A549 (cell line): ENCODE measurements around the gene NFIA. TPM values are rescaled to one million over a fixed set of nuclear protein-coding genes. Genes with fewer than 3 reads are reported as not detected.

Experiments used
- ATAC-seq, 2 experiments: fragments of 200-7000 bp in 1 of 2; fragments of >200 bp in 1 of 2; cut with Nextera tagmentation in 1 of 2; cut with Tn5 transposase in 1 of 2; 3 replicates each; pipeline versions ENCODE4 v1.8.0 to v1.9.1; 2018 to 2020; ENCODE audit warnings: mild to moderate bottlenecking in 1 of 2, moderate library complexity in 1 of 2
- CTCF ChIA-PET: fragments of 300-600 bp; sonication (Branson Sonifier 250); formaldehyde crosslinking; extraction: SDS; loops from one replicate; lab custom pipeline; 2021; ENCODE audit warnings: antibody characterized with exemption, inconsistent platforms; lab: Yijun Ruan, JAX
- POLR2A ChIA-PET: fragments of 350-600 bp; formaldehyde crosslinking; extraction: SDS; loops from one replicate; lab custom pipeline; 2021; ENCODE audit warnings: antibody characterized with exemption, inconsistent platforms; lab: Yijun Ruan, JAX
- DNase-seq, 2 experiments: peaks; one replicate each; pipeline versions ENCODE4 v3.0.0 to v3.0.0-alpha.2; 2011 to 2016; ENCODE audit warnings: low read depth in 1 of 2, low spot score in 1 of 2
- FAIRE-seq: peaks from 2 replicates; lab custom pipeline; 2011; peaks lifted over from hg19 to GRCh38; lab: Jason Lieb, UNC
- H3K27ac ChIP-seq, 2 experiments: fragments of >200 bp; sonication (Bioruptor Twin); formaldehyde crosslinking; 3 replicates each; pipeline ENCODE4 v1.5.1; 2016 to 2017
- H3K4me1 ChIP-seq: fragments of >200 bp; sonication (Bioruptor Twin); formaldehyde crosslinking; 3 replicates; pipeline ENCODE4 v1.6.1; 2016
- H3K4me2 ChIP-seq: fragments of >200 bp; sonication (Bioruptor Twin); formaldehyde crosslinking; 3 replicates; pipeline ENCODE4 v1.6.1; 2016
- H3K4me3 ChIP-seq: fragments of >200 bp; sonication (Bioruptor Twin); formaldehyde crosslinking; 3 replicates; pipeline ENCODE4 v1.5.1; 2016
- H3K9me3 ChIP-seq: fragments of >200 bp; sonication (Bioruptor Twin); formaldehyde crosslinking; 3 replicates; pipeline ENCODE4 v1.6.1; 2016
- BHLHE40 ChIP-seq: IDR thresholded peaks from 2 replicates; pipeline ENCODE4 v1.6.1; 2012; ENCODE audit warnings: low read depth, low read length, inconsistent platforms
- CBX8 ChIP-seq: fragments of 200-600 bp; sonication (generic); IDR thresholded peaks from 2 replicates; pipeline ENCODE4 v1.6.1; 2016
- CHD2 ChIP-seq: fragments of 150-350 bp; IDR thresholded peaks from 2 replicates; pipeline ENCODE4 v1.6.1; 2014; ENCODE audit warnings: low read length; ENCODE audit not compliant: partially characterized antibody
- CHD4 ChIP-seq: fragments of 200-600 bp; sonication (generic); IDR thresholded peaks from 2 replicates; pipeline ENCODE4 v1.6.1; 2016; ENCODE audit warnings: antibody characterized with exemption, mild to moderate bottlenecking, borderline replicate concordance
- EHF ChIP-seq: fragments of 250-450 bp; sonication (Bioruptor Pico); IDR thresholded peaks from 2 replicates; pipeline ENCODE4 v1.5.0; 2020; ENCODE audit warnings: mild to moderate bottlenecking
- FOSB ChIP-seq: fragments of 250-450 bp; sonication (Bioruptor Pico); IDR thresholded peaks from 2 replicates; pipeline ENCODE4 v1.5.0; 2020; ENCODE audit warnings: mild to moderate bottlenecking, moderate library complexity
- FOSL2 ChIP-seq, 2 experiments: fragments of 450-650 bp in 1 of 2; fragments of >200 bp in 1 of 2; sonication (Bioruptor Twin) in 1 of 2; formaldehyde crosslinking; IDR thresholded peaks; 2 replicates each; pipeline versions ENCODE4 v1.5.0 to v1.6.1; 2016 to 2020; ENCODE audit warnings: mild to moderate bottlenecking in 1 of 2, moderate library complexity in 1 of 2
- FOXS1 ChIP-seq: fragments of 250-450 bp; sonication (Bioruptor Pico); IDR thresholded peaks from 2 replicates; pipeline ENCODE4 v1.5.0; 2020; ENCODE audit warnings: mild to moderate bottlenecking, moderate library complexity
- HDAC2 ChIP-seq: fragments of 200-600 bp; sonication (generic); IDR thresholded peaks from 2 replicates; pipeline ENCODE4 v1.6.1; 2016
- HOXA7 ChIP-seq: fragments of 250-450 bp; sonication (Bioruptor Pico); IDR thresholded peaks from 2 replicates; pipeline ENCODE4 v1.5.0; 2020; ENCODE audit warnings: mild to moderate bottlenecking, moderate library complexity
- MAZ ChIP-seq: fragments of 150-350 bp; IDR thresholded peaks from 2 replicates; pipeline ENCODE4 v1.6.1; 2014; ENCODE audit warnings: antibody characterized with exemption, low read depth, low read length, borderline replicate concordance
- MYC ChIP-seq: IDR thresholded peaks from 2 replicates; pipeline ENCODE4 v1.6.1; 2012; ENCODE audit warnings: mild to moderate bottlenecking, inconsistent platforms, low read length, improper control_type of control experiment, borderline replicate concordance
- NPAS2 ChIP-seq: fragments of 250-450 bp; sonication (Bioruptor Pico); IDR thresholded peaks from 2 replicates; pipeline ENCODE4 v1.8.0; 2022; ENCODE audit warnings: mild to moderate bottlenecking, moderate library complexity, borderline replicate concordance
- NR3C1 ChIP-seq: fragments of >200 bp; sonication (Bioruptor Twin); formaldehyde crosslinking; IDR thresholded peaks from 3 replicates; pipeline ENCODE4 v1.6.1; 2017
- POLR2A ChIP-seq: IDR thresholded peaks from 2 replicates; pipeline ENCODE4 v1.6.1; 2012; ENCODE audit warnings: mild to moderate bottlenecking, low read length
- POLR2AphosphoS2 ChIP-seq: conservative IDR thresholded peaks from 2 replicates; pipeline ENCODE4 v1.6.1; 2012; ENCODE audit warnings: low read length, improper control_type of control experiment, inconsistent platforms
- RAD21 ChIP-seq, 2 experiments: fragments of >200 bp in 1 of 2; sonication (Bioruptor Twin) in 1 of 2; formaldehyde crosslinking in 1 of 2; IDR thresholded peaks in 1 of 2; conservative IDR thresholded peaks in 1 of 2; 2 replicates in 1 of 2; 3 replicates in 1 of 2; pipeline ENCODE4 v1.6.1; 2012 to 2018; ENCODE audit warnings: inconsistent platforms in 1 of 2
- SMC3 ChIP-seq: fragments of >200 bp; sonication (Bioruptor Twin); formaldehyde crosslinking; IDR thresholded peaks from 3 replicates; pipeline ENCODE4 v1.6.1; 2018; ENCODE audit warnings: inconsistent platforms
- SREBF2 ChIP-seq: fragments of 450-650 bp; IDR thresholded peaks from 2 replicates; pipeline ENCODE4 v1.6.1; 2014; ENCODE audit warnings: mild to moderate bottlenecking, moderate library complexity
- TP53 ChIP-seq: fragments of 250-450 bp; sonication (Bioruptor Pico); IDR thresholded peaks from 2 replicates; pipeline ENCODE4 v1.5.0; 2021; ENCODE audit warnings: mild to moderate bottlenecking, moderate library complexity
- ZC3H11A ChIP-seq: fragments of 450-650 bp; IDR thresholded peaks from 2 replicates; pipeline ENCODE4 v1.6.1; 2014; ENCODE audit warnings: antibody characterized with exemption, mild to moderate bottlenecking
- ZNF302 ChIP-seq: fragments of 250-450 bp; sonication (Bioruptor Pico); IDR thresholded peaks from 2 replicates; pipeline ENCODE4 v1.9.0; 2021; ENCODE audit warnings: inconsistent platforms, mild to moderate bottlenecking, moderate library complexity
- ZSCAN20 ChIP-seq: fragments of 250-450 bp; sonication (Bioruptor Pico); IDR thresholded peaks from 2 replicates; pipeline ENCODE4 v1.8.0; 2022; ENCODE audit warnings: mild to moderate bottlenecking, moderate library complexity
- WGBS: methylation state at CpG from one replicate; pipeline ENCODE4 v1.1.6; 2017; ENCODE audit errors: missing lambda C conversion rate; 5-methylcytosine and 5-hydroxymethylcytosine counted together
- polyA plus RNA-seq, 4 experiments: library from polyadenylated mRNA; depleted of rRNA in 3 of 4; stranded (reverse); fragments of >200 nt; fragmentation: RNase III in 1 of 4; extraction: RNeasy Plus Mini Kit Qiagen cat#74134 plus additional on column Dnase treatment in 1 of 4; gene quantifications; 2 replicates in 3 of 4; 3 replicates in 1 of 4; pipeline ENCODE4 v1.2.3, GENCODE V29; 2011 to 2017
- TF ChIP-seq, protein P1 (sequence below): IDR thresholded peaks from 2 replicates; pipeline ENCODE4 v1.6.1; 2012; ENCODE audit warnings: low read depth, borderline replicate concordance
- TF ChIP-seq, protein P2 (sequence below): fragments of >200 bp; sonication (Bioruptor Twin); formaldehyde crosslinking; IDR thresholded peaks from 3 replicates; pipeline ENCODE4 v1.6.1; 2016
- TF ChIP-seq, protein P3 (sequence below): fragments of 150-350 bp; IDR thresholded peaks from 2 replicates; pipeline ENCODE4 v1.6.1; 2014; ENCODE audit warnings: low read depth, mild to moderate bottlenecking, low read length
- TF ChIP-seq, protein P4 (sequence below): fragments of 250-450 bp; sonication (Bioruptor Pico); IDR thresholded peaks from 2 replicates; pipeline ENCODE4 v1.5.0; 2020; ENCODE audit warnings: low read depth, mild to moderate bottlenecking, moderate library complexity
- TF ChIP-seq, protein P5 (sequence below): IDR thresholded peaks from 2 replicates; pipeline ENCODE4 v1.6.1; 2012
- TF ChIP-seq, protein P6 (sequence below): fragments of >200 bp; sonication (Bioruptor Twin); formaldehyde crosslinking; IDR thresholded peaks from 2 replicates; pipeline ENCODE4 v1.6.1; 2016

The NFIA gene
- polyA plus RNA-seq, 2 of the 4 experiments (the other 2 are of a cell fraction): 6.5 to 25.8 TPM

DNA sequence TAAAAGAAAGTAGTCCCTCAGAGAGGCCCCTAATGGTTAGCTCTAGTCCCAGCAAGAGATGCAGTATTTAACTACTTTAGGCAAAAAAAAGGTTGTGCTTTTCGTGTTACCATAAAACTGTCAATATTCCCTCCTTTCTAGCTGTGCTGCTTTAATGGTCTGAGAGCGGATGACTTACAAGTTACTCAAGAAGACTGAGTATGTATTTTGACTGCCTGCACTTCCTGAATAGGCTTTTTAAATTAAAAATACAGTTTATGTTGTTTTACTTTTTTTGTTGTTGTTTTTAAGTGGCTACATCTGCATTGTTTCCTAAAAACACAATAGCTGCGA is 152.2 kb downstream of the NFIA start:
- no peak overlapping the region for H3K4me3 ChIP-seq
- WGBS: 94% methylated on average over 3 of the region's 3 CpGs
- TF ChIP-seq SMC3 (no peak), FOXS1 (no peak), MYC (no peak), FOSL2 (IDR thresholded peaks at IDR 0.05) (no peak), FOSL2 (CRISPR knock-in tag; IDR thresholded peaks at IDR 0.05) (no peak), TP53 (no peak), HDAC2 (no peak), MAZ (no peak), HOXA7 (CRISPR knock-in tag) (no peak)
- TF ChIP-seq, protein P1, sequence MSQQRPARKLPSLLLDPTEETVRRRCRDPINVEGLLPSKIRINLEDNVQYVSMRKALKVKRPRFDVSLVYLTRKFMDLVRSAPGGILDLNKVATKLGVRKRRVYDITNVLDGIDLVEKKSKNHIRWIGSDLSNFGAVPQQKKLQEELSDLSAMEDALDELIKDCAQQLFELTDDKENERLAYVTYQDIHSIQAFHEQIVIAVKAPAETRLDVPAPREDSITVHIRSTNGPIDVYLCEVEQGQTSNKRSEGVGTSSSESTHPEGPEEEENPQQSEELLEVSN: no peak
- TF ChIP-seq, all 56 proteins: peak for 0
- POLR2A ChIA-PET: no interaction called here
- ATAC-seq: no peak
- Histone ChIP-seq H3K4me2 (no peak overlapping the region), H3K4me1 (peaks cover 20% of the 10 kb centered on the region), H3K9me3 (no peaks in the 10 kb centered on the region), H3K27ac (no peak overlapping the region)
- DNase-seq: no peak
- CTCF ChIA-PET: no interaction called here
- FAIRE-seq: no peak

DNA sequence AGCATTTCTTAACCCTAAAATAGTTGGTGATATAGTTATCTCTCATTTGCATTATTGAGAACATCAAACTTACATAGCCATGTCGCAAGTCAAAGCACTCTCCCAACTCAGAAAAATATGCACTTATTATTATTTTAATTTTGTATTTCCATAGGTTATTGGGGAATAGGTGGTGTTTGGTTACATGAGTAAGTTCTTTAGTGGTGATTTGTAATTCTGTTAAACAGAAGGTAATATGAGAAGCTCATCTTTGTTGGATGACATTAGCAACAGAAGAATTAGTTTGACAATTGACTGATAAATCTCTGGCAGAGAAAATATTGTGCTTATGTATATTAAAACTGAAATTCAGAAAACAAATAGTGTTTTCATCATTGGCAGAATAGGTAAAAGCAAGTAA is 154.8 kb downstream of the NFIA start:
- TF ChIP-seq NR3C1 (no peak), POLR2AphosphoS2 (no peak), MAZ (no peak), EHF (CRISPR knock-in tag) (no peak), BHLHE40 (no peak)
- TF ChIP-seq, protein P2, sequence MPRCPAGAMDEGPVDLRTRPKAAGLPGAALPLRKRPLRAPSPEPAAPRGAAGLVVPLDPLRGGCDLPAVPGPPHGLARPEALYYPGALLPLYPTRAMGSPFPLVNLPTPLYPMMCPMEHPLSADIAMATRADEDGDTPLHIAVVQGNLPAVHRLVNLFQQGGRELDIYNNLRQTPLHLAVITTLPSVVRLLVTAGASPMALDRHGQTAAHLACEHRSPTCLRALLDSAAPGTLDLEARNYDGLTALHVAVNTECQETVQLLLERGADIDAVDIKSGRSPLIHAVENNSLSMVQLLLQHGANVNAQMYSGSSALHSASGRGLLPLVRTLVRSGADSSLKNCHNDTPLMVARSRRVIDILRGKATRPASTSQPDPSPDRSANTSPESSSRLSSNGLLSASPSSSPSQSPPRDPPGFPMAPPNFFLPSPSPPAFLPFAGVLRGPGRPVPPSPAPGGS: no peak
- TF ChIP-seq, protein P3, sequence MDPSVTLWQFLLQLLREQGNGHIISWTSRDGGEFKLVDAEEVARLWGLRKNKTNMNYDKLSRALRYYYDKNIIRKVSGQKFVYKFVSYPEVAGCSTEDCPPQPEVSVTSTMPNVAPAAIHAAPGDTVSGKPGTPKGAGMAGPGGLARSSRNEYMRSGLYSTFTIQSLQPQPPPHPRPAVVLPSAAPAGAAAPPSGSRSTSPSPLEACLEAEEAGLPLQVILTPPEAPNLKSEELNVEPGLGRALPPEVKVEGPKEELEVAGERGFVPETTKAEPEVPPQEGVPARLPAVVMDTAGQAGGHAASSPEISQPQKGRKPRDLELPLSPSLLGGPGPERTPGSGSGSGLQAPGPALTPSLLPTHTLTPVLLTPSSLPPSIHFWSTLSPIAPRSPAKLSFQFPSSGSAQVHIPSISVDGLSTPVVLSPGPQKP: no peak
- TF ChIP-seq, protein P4, sequence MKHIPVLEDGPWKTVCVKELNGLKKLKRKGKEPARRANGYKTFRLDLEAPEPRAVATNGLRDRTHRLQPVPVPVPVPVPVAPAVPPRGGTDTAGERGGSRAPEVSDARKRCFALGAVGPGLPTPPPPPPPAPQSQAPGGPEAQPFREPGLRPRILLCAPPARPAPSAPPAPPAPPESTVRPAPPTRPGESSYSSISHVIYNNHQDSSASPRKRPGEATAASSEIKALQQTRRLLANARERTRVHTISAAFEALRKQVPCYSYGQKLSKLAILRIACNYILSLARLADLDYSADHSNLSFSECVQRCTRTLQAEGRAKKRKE (CRISPR knock-in tag): no peak
- TF ChIP-seq, protein P5, sequence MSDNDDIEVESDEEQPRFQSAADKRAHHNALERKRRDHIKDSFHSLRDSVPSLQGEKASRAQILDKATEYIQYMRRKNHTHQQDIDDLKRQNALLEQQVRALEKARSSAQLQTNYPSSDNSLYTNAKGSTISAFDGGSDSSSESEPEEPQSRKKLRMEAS: no peak
- TF ChIP-seq, protein P6, sequence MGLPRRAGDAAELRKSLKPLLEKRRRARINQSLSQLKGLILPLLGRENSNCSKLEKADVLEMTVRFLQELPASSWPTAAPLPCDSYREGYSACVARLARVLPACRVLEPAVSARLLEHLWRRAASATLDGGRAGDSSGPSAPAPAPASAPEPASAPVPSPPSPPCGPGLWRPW: no peak
- TF ChIP-seq, all 56 proteins: peak for 0
- ChIA-PET CTCF (no interaction called here), POLR2A (no interaction called here)
- Histone ChIP-seq H3K9me3 (no peaks in the 10 kb centered on the region), H3K27ac (no peak overlapping the region), H3K4me3 (no peak overlapping the region), H3K4me1 (peaks cover 17% of the 10 kb centered on the region), H3K4me2 (no peak overlapping the region)
- 100% methylated on average over 1 of the region's 1 CpG for WGBS
- no peak for ATAC-seq
- FAIRE-seq: no peak
- DNase-seq: no peak

DNA sequence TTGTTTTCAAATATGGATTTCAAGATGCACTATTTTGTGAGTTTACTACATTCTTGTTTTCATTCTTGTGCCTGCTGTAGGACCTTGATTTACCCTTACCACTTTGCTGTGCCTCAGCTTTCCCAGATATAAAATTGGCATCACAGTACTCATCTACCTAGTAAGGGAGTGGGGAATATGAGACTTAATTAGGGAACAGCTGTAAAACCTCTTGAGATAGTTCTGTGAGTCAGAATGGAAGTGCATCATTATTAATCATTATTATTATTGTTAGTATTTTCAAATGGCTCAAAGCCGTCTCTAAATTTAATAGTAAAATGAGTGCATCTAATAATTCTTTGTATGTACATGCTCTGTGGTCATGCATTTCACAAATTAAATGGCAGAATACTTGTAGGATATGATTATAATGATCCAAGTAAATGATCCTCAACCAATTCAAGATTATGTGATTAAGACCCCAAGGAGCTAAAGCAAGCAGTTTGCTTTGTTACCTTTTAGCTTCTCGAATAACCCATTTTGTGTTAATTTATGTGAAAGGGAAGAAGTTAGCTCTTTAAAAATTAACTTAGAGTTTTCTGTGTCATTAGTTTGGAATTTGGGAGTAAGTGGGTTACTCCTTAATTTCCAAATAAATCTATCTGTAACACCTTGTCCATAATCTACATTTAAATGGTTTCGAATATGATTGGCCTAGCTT is 155.4 kb downstream of the NFIA start:
- ATAC-seq (no peak), FAIRE-seq (no peak), DNase-seq (no peak)
- H3K27ac ChIP-seq: no peak overlapping the region
- CTCF ChIA-PET: no interaction called here
- no peaks in the 10 kb centered on the region for H3K9me3 ChIP-seq
- H3K4me2 ChIP-seq: no peak overlapping the region
- peaks cover 19% of the 10 kb centered on the region for H3K4me1 ChIP-seq
- POLR2A ChIA-PET: no interaction called here
- WGBS: 87% methylated on average over 3 of the region's 3 CpGs
- no peak overlapping the region for H3K4me3 ChIP-seq
- TF ChIP-seq SREBF2: no peak
- TF ChIP-seq NR3C1: no peak
- TF ChIP-seq MAZ: no peak
- no peak for TF ChIP-seq ZNF302
- TF ChIP-seq RAD21 (conservative IDR thresholded peaks at IDR 0.05 in 1 of 2, IDR thresholded peaks at IDR 0.05 in 1 of 2): no peak
- TF ChIP-seq POLR2A: no peak
- TF ChIP-seq FOSB (CRISPR knock-in tag): no peak
- TF ChIP-seq POLR2AphosphoS2: no peak
- no peak for TF ChIP-seq CHD4
- TF ChIP-seq ZSCAN20 (CRISPR knock-in tag): no peak
- no peak for TF ChIP-seq NPAS2 (CRISPR knock-in tag)
- no peak for TF ChIP-seq CHD2
- no peak for TF ChIP-seq CBX8
- no peak for TF ChIP-seq MYC
- no peak for TF ChIP-seq ZC3H11A
